Sciatic nerve (tissue), 2 donors: ENCODE results near the gene CPZ. TPM values are rescaled to one million over a fixed set of nuclear protein-coding genes. Genes with fewer than 3 reads are reported as not detected.
A peak's percentile ranks its signal among the peaks of the same experiment; 100 is the strongest.

Source experiments
- ATAC-seq: fragments of 200-7000 bp; cut with Tn5 transposase; one replicate; pipeline ENCODE4 v1.9.1; 2020; ENCODE audit warnings: mild to moderate bottlenecking, moderate library complexity
- DNase-seq: peaks from one replicate; pipeline ENCODE4 v3.0.0-alpha.2; 2020; ENCODE audit warnings: low spot score
- intact Hi-C: fragments of 100-400 bp; cut with DNase I; formaldehyde crosslinking; loops from one replicate; pipeline ENCODE4 v1.14.2; 2022
- total RNA-seq: library from RNA; stranded (reverse); fragmentation: NEBNext Ultra II Directional; extraction: Animal tissue kit (Norgen Biotek cat#: 25700); gene quantifications from one replicate; pipeline ENCODE4 v1.2.1, GENCODE V29; 2021
- donor health status: DM: no; HTN: no; CAD: no.
- donor health status: DM: no; HTN: no; CAD: no.

Gene CPZ
- total RNA-seq, 1 donor from 2014 or later = 7.0 TPM

DNA sequence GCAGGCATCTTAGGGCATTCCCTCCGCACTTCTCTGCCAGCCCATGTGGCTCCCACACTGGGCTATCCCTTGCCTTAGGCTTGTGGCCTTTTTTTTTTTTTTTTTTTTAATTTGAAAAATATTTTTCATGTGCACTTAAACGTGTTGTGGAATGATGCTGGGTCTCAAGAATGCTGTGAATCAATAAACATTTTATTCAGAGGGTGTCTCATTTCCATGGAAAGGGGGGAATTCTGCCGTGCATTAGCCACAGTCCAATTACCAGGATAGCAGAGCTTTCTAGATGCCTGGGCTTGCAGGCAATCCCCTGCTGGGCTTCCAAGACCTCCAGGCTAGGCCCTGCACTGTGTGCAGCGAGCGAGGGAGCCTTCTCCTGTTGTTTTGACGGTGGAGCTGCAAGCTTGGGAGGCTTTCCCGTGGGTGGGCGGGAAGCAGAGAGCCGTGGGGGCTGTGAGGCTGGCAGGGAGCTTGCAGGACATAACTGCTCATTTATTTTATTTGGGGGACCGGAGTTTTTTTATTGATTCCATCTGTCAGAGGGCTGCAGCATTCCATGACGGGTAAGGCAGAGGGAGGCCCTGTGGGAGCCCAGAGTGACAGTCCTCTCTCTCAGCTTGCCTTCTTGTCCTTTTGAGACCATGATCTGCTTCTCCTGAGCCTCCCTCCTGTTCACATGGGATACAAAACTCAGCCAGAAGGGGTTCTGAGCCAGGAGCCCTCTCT lies 2.6 kb upstream of the CPZ start:
- DNase-seq (no peak), ATAC-seq (no peak)
- intact Hi-C loops = loop anchor here (5.0 to 10.0 kb wide), 2 partner anchors 123 to 525 kb away; no protein-coding TSS in a partner anchor

DNA sequence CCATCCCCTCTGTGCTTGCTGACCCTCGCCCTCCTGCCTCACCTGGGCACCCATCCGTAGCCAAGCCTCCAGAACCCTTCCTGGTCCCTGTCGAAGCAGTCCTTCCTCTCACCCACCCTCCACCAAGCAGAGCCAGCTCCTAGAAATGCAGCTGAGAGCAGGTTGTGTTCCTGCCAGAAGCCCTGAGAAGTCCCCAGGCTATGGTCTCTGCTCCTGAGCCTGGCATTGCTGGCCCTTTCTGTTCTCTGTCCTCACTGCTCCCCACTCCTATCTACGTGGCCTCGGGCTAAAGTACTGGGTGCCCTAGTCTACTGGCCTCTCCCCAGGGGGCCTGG lies 2.1 kb upstream of the CPZ start:
- DNase-seq (no peak), ATAC-seq (no peak)
- intact Hi-C loops = loop anchor here (5.0 kb wide), 1 partner anchor 123 kb away; no protein-coding TSS in a partner anchor

DNA sequence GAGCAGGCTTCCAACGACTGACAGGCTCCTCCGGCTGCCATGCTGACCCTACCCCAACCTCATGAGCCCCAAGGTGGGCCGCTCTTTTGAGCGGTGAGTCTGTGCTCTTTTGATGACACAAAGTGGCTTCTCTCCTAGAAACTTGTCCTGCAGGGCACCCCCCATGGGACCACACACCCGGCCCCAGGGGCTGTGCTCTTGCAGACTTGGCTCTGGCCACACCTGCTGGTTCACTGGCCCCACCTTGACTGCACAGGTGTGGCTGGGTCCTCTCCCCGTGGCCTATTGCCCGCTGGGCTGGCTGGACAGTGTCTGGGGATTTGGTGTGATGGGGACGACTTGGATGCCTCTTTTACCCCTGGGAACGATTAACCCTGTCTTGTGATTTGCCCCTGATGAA lies 1.5 kb upstream of the CPZ start:
- no peak for DNase-seq
- intact Hi-C loops = loop anchor here (5.0 kb wide), 1 partner anchor 124 kb away; no protein-coding TSS in a partner anchor
- no peak for ATAC-seq

DNA sequence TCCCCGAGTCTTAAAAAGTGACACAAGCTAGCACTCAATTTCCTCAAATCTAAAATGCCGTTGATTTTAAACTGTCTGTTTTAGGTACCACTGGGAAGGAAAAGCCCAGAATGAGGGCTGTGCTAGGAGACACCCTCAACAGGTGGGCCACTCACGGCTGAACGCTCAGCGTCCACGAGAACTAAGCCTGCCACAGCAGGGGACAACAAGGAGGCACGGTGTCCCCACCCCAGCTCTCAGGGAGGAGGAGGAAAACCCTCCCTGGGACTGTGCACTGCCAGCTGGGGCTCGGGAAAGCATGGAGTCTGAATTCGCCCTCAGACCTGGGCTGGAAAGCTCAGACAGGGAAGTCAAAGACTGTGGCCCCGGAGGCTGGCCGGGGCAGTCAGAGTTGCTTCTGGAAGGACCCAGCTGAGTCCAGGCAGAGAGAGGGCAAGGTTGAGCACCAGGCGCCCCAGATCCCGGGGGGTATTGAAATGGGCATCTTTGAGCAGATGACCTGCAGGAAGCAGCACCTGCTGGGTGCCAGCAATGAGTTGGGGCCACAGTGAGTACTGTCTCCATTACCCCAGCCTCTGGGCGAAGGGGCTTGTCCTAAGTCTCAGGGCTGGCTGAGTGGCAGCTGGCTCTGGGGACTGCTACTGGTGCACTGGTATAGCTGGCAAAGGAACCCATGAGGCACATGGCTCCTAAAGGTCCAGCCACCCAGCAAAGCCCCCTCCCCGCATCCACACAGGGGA lies 769 bp upstream of the CPZ start:
- ATAC-seq (no peak), DNase-seq (no peak)
- intact Hi-C loops = loop anchor here (5.0 kb wide), 1 partner anchor 124 kb away; no protein-coding TSS in a partner anchor

DNA sequence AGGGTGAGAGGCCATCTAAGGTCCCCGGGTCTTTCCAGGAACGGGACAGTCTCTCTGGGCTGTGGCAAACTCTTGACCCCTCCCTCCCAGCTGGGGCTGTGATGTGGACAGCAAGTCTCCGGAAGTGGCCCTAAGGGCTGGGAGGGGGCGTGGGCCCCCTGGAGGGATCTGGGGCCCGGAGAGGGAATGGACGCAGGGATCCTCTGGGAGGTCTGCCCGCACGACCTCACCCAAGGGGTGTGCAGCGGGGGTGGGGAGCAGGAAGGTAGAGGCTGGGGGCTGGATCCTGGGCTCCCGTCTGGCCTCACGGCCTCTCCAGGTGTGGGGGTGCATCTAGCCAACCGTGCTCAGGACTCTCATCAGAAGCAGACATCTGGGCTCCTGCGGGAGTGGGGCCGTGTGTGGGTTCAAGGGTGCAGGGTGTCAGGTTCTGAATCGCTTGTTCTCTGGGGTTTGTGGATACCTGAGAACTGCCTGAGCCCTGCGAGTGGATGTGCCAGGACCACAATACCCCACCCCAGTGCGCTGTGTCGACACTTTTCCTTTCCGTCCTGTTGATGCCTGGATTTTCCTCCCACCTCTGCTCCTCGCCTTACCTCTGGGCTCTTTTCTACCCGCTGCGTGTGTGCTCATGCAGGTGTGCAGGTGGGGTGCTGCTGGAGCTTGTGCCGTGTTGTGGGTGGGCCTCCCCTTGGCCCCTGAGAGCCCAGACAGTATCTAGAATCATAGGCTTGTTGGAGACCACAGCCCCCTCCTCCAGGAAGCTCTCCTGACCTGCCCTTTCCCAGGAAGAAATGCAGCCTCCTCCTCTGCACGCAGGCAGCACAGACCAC lies 915 bp downstream of the CPZ start:
- DNase-seq (no peak), ATAC-seq (no peak)
- intact Hi-C loops = loop anchor here (5.0 kb wide), 1 partner anchor 126 kb away; no protein-coding TSS in a partner anchor

DNA sequence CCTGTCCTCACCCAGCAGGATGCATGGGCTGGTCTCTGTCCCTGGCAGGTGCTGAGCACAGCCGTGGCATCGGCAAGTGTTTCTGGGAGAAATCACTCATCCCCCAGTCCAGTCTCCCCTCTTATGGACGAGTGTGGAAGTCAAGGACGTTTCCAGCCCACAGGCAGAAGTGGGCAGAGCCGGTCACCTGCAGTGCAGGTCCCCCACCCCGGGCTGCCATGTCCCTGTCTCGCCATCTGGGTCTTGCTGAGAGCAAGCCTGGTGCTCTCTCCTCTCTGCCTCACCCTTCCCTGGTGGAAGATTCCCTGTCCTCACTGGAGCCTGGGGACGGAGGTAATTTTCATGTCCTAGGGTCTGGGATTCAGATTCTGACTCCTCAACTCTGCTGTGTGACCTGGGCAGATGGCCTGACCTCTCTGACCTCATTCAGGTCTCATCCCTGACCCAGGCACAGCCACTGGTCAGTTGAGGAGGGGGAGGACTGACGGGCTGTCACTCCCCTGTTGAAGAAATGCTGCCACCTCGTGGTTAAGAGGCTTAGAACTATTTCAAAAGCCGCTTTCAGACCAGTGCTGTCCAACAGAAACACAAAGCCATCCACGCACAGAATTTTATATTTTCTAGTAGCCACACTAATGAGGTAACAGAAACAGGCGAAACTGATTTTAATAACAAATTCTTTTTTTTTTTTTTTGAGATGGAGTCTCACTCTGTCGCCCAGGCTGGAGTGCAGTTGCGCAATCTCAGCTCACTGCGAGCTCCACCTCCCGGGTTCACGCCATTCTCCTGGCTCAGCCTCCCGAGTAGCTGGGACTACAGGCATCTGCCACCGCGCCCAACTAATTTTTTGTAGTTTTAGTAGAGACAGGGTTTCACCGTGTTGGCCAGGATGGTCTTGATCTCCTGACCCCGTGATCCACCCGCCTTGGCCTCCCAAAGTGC lies 1.8 kb downstream of the CPZ start:
- intact Hi-C loops = loop anchor here (5.0 kb wide), 1 partner anchor 127 kb away; no protein-coding TSS in a partner anchor

DNA sequence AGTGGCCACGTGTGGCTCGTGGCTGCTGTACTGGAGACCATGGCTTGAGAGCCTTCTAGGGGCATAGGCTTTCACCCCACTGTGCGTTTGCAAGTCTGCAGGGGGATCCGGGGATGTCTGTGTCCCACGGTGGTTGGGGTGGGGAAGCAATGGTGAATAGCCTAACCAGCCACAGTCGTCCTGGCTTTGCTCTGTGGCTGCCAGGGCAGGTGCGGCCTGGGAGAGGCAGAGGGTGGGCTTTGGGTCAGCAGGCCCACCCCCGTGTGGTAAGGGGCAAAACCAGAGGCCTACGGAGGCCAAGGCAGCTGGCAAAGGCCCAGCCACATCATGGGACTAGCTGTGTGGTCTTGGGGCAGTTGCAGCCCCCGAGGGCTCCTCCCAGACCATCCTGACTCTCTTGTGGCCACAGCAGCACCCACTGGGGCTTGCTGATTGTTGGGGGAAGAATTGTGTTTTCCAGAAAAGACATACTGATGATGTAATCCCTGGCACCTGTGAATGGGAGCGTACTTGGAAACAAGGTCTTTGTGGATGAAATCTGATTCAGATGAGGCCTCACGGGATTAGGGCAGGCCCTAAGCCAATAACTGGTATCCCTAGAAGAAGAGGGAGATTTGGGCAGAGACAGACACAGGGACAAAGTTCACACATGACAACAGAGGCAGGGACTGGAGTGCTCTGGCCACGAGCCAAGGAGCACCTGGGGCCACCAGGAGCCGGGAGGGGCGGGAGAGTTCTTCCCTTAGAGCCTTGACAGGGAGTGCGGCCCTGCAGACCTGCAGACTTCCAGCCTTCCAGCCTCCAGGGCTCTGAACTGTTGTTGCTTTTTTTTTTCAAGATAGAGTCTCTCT lies 2.9 kb downstream of the CPZ start:
- intact Hi-C loops = no loop called here
- ATAC-seq (no peak), DNase-seq (no peak)

More for the DNA sequence above, 1.8 kb downstream of the CPZ start:
- ATAC-seq (peak; percentile 69), DNase-seq (no peak)

DNA sequence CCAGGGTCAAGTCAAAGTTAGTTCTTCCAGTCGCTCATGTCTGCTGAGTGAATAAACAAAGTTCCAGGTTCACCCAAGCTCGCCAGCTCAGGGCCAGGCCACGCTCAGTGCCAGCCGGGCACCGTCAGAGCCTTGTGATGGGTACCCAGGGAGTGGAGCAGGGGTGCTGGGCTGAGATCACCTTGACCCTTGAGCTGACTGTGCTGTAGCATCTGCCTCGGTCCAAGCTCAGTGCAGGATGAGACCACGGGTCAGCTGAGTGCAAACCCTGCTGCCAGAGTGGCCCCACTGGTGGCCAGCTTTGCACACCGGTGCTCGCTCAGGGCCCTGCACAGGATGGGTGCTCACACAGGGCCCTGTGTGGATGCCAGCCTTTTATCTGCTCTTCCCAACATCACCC lies 4.3 kb downstream of the CPZ start:
- intact Hi-C loops = no loop called here
- no peak for ATAC-seq
- DNase-seq = no peak

DNA sequence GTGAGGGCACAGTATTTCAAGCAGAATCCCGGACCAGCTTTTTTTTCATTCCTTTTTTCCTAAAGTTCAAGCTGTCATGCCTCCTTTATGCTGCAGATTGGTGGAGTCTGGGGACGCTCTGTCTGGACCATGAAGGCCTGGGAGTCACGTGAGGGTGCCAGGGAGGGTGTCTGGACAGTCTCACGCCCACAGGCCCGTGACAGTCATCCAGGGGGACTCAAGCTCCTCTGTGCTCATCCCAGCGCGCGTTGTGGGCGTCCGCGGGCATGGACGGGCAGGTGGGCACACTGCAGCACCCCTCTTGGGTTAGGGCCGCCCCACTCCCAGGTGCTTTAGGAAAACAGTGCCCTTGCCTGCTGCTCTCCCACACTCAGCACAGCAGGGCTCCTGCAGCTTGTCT lies 4.8 kb downstream of the CPZ start:
- no peak for ATAC-seq
- intact Hi-C loops = no loop called here
- no peak for DNase-seq

DNA sequence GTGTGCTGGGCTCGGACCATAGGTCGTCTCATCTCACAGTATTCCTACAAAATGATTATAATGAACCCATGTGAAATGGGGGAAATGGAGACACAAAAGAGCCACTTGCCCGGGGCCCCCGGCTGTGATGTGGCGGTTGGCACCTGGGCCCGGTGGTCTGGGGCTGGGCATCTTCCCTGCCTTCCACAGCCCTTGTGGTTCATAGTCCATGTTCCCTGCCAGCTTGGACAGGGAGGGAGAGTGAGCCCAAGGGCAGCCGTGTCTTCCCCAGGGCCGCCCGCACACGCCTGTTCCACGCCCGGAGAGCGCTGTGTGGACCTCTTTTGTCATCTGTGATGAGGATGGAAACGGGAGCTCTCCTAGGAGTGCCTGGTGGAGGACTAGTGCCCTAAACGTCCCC lies 5.2 kb downstream of the CPZ start:
- no peak for DNase-seq
- intact Hi-C loops = no loop called here
- ATAC-seq = no peak

DNA sequence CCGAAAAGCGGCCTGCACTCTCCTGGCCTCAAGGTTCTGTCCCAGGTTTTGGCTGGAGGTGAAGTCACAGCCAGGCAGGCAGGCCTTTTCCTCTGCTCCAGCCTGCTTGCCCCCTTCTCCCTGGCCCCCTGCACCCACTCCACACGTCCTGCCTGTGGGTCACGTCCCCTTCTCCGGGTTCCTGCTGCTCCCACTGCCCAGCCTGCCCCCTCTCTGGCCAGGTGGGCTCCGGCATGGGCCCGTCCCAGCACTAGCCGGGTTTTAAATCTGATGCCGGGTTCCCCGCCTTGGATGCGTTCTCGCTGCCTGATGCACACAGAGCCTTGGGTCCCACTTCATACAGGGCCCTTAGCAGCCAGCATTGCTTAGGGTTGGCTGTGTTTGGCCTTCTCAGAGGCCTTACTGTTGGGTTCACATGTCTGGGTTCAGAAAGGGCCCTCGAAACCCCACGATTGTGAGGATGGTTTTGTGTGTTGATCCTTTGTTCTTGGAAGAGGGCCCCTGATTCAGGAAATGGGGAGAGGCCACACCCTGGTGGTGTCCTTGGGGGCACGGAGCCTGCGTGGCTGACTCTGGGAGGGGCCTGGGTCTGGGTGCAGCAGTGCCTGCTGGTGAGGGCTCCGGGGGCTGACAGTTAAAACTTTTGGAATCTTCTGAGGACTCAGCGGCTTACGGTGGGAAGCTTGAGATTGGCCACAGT lies 6.0 kb downstream of the CPZ start:
- no peak for ATAC-seq
- no peak for DNase-seq
- intact Hi-C loops = no loop called here

DNA sequence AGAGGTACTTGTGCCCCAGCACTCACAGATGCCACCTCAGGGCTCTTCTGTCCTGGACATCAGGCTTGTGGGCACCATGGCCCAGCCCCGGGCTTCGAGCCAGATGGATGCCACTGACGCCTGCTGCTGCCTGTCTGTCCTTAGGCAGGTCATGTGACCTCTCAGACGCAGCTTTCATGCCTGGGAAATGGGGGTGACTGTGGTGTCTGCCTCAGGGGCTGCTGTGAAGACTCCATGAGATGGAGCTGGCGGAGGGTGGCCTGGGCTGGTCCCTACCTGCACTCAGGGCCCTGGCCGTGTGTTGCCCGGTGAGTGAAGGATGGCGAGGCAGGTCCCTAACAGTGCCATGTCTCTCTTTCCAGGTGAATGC lies 6.5 kb downstream of the CPZ start:
- intact Hi-C loops = no loop called here
- DNase-seq (no peak), ATAC-seq (no peak)

DNA sequence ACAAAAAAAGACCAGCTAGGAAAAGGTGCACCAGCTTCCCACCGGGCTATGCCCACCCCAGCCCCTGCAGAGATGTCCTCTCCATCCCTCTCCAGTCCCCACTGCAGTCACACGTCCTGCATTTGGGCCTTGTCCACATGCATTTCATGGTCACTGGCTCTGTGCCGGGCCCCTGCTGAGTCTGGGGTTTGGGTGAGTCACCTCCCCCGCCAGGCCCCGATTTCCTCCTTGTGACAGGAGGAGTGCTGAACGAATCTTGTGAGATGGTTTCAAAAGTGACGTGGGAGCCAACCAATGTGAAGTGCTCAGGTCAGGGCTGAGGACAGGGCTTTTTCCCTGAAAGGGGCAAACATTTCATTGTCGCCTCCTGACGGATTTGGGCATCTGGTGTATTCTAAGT lies 7.1 kb downstream of the CPZ start:
- DNase-seq = no peak
- intact Hi-C loops = loop anchor here (10.0 kb wide), 1 partner anchor 315 kb away; no protein-coding TSS in a partner anchor
- ATAC-seq = no peak

DNA sequence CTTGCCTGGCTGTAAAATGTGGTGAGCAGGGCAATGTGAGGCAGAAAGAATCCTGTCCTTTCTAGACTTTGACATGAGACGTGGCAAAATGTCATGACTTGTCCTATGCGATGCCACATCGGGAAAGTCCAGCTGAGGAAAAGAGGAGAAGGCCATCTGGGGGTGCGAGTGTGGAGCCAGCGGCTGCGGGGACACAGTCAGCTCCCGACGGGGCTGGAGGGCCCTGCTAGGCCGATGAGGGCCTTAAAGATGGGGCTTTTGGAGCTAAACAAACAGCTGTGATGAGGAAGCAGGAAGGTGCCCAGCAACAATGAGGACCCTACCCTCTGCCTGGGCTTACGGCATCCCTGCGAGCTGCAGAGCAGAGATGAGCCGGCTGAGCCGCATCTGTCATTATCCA lies 7.7 kb downstream of the CPZ start:
- DNase-seq (no peak), ATAC-seq (no peak)
- intact Hi-C loops = loop anchor here (10.0 kb wide), 1 partner anchor 315 kb away; no protein-coding TSS in a partner anchor

DNA sequence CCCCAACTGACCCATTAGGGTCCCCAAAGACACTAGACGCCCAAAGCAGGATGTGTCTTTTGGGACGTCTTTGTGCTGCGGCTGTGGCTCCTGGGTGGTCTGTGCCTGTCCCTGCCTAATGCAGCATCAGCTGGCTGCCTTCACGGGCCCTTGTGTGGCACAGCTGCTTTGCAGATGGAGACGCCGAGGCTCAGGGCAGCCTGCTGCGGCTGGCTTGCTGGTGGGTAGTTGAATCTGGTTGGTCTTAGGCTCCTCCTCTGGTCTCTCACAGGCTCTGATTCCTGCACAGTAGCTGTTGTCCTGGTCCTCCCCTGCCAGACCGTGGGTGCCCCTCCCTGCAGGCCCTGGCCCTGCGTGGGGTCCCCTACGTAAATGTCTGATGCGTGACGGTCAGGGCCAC lies 8.1 kb downstream of the CPZ start:
- no peak for ATAC-seq
- DNase-seq = no peak
- intact Hi-C loops = loop anchor here (10.0 kb wide), 1 partner anchor 314 kb away; no protein-coding TSS in a partner anchor

DNA sequence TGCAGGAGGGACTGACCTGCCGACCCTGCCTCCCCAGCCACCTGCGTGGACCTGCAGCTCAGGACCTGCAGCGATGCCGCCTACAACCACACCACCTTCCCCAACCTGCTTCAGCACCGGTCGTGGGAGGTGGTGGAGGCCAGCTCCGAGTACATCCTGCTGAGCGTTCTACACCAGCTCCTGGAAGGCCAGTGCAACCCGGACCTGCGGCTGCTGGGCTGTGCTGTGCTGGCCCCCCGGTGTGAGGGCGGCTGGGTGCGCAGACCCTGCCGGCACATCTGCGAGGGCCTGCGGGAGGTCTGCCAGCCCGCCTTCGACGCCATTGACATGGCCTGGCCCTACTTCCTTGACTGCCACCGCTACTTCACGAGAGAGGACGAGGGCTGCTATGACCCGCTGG lies 8.5 kb downstream of the CPZ start:
- intact Hi-C loops = loop anchor here (10.0 kb wide), 1 partner anchor 314 kb away; no protein-coding TSS in a partner anchor
- no peak for DNase-seq
- no peak for ATAC-seq

DNA sequence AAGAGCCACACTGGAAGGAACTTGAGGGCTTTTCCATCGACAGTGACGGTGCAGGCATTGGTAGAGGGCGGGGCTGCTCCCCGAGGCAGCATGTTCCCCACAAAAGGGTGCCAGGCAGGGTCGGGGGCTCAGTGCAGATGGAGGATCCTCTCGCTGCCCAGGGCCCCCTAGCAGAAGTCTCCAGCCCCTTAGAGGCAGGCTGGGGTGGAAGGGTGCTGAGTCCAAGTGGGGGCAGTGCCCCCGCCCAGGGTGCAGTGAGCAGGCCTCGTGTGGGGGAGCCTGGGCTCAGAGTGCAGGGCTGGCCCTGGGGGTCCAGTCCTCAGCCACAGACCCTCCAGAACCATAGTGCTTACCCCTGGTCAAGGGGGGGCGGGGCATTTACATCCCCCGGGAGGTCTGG lies 9.0 kb downstream of the CPZ start:
- intact Hi-C loops = loop anchor here (10.0 kb wide), 1 partner anchor 313 kb away; no protein-coding TSS in a partner anchor
- DNase-seq = no peak
- ATAC-seq = no peak
